ENCODE data around the gene ZDHHC22.
A peak's percentile ranks its signal among the peaks of the same experiment; 100 is the strongest.

The ZDHHC22 gene

GRCh38 chr14:77126461-77126990 is 15.1 kb downstream of the ZDHHC22 start:
- no peak for DNase-seq (ENCODE audit: low spot score)

DNA sequence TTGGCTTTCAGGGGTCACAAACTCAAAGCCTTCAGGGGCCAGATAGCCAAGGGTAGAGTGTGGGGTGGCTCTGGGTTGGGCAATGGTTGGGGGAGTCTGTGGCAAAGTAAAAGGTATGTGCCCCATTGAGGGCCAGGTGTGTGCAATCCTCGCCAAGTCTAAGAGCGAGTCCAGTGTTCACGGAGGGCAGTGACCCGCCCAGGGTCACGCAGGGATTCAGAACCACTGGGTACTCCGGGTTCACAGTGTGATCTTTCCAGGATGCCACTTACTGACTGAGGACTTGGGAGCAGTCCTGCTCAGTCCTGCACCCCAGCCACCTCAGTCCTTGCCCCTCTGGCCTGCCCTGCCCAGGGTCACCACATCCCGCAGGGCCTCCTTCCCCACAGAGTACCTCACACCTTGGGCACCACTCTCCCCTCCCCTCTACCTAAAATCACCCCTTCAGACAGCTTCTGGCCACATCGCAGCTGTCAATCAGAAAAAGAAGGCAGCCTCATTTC is 15.7 kb downstream of the ZDHHC22 start:
- DNase-seq (ENCODE audit: low spot score), result no peak

DNA sequence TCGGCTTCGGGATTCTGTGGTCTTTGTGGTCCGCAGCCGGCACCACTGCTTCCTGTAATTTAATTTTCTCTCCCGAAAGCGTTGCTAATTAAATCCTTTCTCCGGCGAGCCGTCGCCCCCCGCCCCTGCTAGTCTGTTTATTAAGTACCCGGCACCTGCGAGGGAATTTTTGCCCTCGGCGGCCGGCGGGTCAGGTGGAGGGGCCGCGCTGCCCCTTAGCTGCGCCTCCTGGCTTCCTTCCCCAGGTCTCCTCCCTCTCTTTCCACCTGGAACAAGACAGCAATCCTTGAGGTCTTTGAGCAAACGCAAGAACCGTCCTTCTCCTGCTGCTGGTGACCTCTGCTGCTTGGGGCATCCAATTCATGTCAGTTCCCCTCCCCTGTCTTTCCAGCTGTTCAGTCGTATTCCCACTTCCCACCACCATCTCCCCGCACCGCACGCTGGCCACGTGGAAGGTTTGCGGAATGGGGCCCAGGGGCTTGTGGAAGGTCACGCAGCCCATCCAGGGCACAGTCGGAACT is 16.2 kb downstream of the ZDHHC22 start:
- no peak for DNase-seq (ENCODE audit: low spot score)

- peak; percentile 44 for DNase-seq (ENCODE audit: low spot score)
Measured at GRCh38 chr14:77124345-77125280, 17.0 kb downstream of the ZDHHC22 start.

GRCh38 chr14:77123381-77124325 is 17.9 kb downstream of the ZDHHC22 start:
- DNase-seq (ENCODE audit: low spot score), result no peak

DNA sequence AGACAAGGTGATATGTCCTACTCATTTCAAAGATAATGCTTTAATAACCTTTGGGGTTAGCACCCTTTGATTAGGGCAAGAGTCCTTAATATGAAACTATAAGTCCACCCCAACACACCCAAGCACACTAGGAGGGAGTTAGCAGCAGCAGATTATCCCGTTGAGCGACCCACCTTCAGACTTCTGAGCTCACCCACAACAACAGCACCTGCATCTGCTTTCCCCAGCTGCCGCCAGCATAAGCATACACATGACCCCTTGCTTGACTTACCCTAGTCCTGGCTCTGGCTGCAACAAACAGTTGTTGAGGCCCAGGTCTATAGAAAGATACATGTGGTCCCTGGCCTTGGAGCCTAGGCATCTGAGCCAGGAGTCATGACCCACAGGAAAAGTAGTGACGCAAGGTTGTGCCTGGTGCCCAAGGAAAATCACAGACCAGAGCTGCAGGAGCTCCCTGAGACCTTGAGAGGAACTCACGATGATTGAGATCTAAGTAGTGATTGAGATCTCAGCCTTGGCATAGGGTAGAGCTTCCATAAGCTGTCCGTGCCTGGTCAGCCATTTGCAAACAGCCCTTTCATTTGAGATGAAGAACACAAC is 19.0 kb downstream of the ZDHHC22 start:
- no peak for DNase-seq (ENCODE audit: low spot score)

DNA sequence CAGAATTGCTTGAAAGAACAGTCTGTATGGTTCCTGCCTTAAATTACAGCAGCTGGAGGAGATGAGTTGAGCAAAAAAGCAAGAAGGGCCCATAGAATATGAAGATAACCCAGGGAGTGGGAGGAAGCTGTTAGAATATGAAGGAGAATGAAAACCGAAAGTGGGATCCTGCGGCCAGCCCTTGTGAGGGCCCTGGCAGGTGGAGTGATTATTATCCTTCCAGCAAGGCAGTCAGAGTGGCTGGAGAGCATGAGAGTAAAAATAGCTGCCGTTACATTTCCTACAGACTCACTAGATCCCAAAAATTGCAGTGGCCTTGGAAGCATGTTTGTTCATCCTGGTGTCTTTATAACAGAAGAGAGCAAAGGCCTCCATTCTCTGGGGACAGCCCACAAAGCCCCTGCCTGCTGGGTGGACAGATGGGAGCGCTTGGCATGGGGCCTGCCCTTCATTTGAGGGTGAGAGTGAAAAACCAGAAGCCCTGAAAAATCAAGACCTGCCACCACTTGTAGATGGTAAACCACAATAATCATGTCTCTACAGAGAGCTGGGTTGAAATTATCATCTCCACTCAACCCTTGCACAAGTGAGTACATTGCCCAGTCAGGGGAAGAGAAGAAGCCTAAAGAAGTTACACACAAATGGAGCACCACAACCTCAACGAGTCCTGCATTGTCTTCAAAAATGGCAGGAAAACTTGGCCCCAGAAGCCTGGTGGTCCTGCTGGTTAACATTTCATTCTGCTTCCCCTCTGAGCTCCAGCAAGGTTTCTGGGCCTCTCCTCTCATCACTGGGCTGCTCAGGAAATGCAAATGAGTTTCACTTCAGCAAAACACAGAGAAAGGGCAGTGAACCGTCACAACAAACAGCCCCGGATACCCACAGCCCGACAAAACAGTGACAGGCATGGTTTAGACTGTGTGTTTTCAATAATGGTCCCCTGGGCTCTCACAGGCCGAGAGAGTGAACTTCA is 20.5 kb downstream of the ZDHHC22 start:
- DNase-seq (ENCODE audit: low spot score), result no peak

GRCh38 chr14:77119851-77120250 is 21.7 kb downstream of the ZDHHC22 start:
- DNase-seq (ENCODE audit: low spot score), result no peak

DNA sequence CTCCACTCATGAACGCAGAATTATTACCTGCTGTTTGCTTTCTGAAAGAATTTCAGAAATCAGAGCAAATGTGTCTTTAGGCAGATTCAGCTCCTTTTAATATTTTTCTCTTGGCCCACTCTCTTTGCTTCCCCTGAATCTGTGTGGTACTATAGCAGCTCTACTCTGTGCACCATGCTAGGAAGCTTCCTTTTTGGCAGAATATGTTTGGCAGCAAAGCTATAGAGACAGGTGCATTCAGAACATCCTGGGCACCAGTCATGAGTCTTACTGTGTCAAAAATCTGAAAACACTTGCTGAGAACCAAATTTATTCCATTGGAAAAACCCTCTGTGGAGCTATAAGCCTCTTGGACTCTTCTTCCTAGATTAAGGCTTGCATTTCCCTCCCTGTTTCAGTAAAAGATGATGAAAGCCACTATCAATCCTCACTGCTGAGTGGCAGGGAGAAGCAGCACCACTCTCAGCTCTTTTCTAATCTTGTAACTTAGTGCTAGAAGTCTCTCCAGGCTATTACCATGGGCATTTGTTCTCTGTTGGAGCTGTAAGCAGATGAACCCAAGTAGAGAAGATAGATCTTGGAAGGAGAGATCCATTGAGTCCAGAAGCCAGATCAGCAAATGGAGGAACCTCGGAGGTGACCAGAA is 25.3 kb downstream of the ZDHHC22 start:
- DNase-seq (ENCODE audit: low spot score), result no peak

- DNase-seq (ENCODE audit: low spot score), result no peak
Measured at GRCh38 chr14:77114609-77115008, 27.0 kb downstream of the ZDHHC22 start.

GRCh38 chr14:77113644-77114043 is 27.9 kb downstream of the ZDHHC22 start:
- no peak for DNase-seq (ENCODE audit: low spot score)

- DNase-seq (ENCODE audit: low spot score), result no peak
Measured at GRCh38 chr14:77111021-77111420, 30.6 kb downstream of the ZDHHC22 start.

DNA sequence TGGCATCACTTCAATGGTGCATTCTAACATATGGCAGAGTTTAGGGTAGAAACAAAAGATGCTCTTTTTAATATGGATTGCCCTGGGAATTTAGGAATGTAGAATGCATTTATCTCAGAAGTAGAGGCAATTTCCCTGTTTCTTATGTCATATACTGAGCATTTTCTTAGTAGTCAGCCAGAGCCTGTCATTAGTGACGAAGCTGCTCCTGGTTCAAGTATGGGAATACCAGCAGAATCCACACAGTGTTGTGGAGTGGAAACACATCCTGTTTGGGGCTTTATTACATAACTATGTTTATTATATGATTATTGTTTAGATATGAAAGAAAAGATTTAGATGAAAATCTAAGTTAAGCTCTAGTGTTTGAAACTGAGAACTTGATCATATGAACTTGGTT is 31.3 kb downstream of the ZDHHC22 start:
- no peak for DNase-seq (ENCODE audit: low spot score)

GRCh38 chr14:77109656-77110055 is 31.9 kb downstream of the ZDHHC22 start:
- DNase-seq (ENCODE audit: low spot score), result no peak

DNA sequence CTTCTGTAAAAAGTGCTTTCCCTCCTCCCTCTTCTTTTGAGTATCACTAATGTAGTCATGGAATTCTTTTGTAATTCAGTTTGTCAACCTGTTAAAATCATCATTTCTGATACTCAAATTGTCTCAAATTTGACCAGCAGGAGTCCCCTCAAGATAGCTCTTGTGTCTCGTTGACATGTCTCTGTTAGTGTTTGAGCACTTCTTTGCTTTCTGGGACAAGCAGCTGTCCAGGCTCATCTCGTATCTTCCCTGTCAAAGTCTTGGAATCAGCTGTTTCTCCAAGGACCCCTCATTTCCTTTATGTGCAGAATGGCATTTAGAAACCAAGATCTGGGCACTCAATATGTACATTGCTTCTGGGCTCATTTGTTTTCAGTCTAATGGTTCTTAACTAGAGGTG is 32.8 kb downstream of the ZDHHC22 start:
- no peak for DNase-seq (ENCODE audit: low spot score)

DNA sequence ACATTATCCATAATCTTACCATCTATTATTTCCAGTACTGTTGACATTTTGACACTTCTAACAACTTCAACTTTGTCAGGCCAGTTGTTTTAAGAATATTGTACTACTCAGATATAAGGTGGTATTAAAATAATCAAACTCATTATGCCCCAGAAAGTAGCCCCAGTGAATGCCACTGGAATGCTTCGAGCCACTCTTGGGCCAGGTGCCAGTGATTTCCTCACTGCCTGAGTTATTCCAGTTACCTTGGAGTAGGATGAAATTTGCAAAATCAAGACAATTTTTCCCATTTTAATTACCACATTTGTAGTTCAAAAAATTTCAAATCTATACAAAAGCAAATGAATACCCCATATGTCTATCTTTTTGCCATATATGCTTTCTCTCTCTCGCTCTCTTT is 34.4 kb downstream of the ZDHHC22 start:
- no peak for DNase-seq (ENCODE audit: low spot score)

DNA sequence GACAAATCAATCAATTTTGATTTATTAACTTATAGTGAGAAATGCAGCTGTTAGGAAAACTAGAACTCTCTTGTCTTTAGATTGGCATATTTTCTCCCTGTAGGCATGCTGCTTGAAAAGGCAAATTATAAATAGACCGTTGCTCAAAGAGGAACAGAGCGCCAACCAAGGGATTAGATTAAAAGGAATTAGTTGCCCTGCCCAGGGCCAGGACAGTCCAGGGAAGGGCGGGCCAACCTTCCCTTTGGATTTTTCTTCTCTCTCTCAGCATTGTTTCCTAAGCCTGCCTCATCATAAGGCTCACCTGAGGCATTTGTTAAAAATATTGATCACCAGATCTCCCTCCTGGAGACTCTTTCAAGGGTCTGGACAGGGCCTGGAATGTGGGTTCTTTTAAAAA is 34.9 kb downstream of the ZDHHC22 start:
- no peak for DNase-seq (ENCODE audit: low spot score)

GRCh38 chr14:77105145-77105939 is 36.2 kb downstream of the ZDHHC22 start:
- DNase-seq (ENCODE audit: low spot score), result no peak

- no peak for DNase-seq (ENCODE audit: low spot score)
Measured at GRCh38 chr14:77104393-77104792, 37.2 kb downstream of the ZDHHC22 start.

Measured in hematopoietic multipotent progenitor cell treated with erythropoietin and hydrocortisone succinate and interleukin-3 and kit ligand, for 17 days (in vitro differentiated cells).